GM13976 (cell line): ENCODE data around the gene PIK3C2G.

ENCODE experiments used
- DNase-seq: peaks from one replicate; pipeline ENCODE4 v3.0.0; 2012; ENCODE audit warnings: low spot score
- CTCF ChIP-seq: IDR thresholded peaks from 2 replicates; pipeline ENCODE4 v1.5.1; 2012; ENCODE audit warnings: borderline replicate concordance, mild to moderate bottlenecking; ENCODE audit not compliant: insufficient read depth; ENCODE audit errors: extremely low read depth, missing control alignments, control extremely low read depth
- in situ Hi-C: fragments of 300-500 bp; cut with MboI; formaldehyde crosslinking; loops from one replicate; pipeline ENCODE4 v1.12.0; 2022; ENCODE audit warnings: low sequenced_read_pairs, mixed read lengths, inconsistent platforms; ENCODE audit not compliant: unreplicated experiment

The PIK3C2G gene

GRCh38 chr12:18352312-18352711 lies 91.0 kb downstream of the PIK3C2G start:
- DNase-seq, result no peak
- no peak for TF ChIP-seq CTCF
- in situ Hi-C loops, result no loop called here

GRCh38 chr12:18355429-18355828 lies 94.1 kb downstream of the PIK3C2G start:
- no peak for DNase-seq
- TF ChIP-seq CTCF, result no peak
- in situ Hi-C loops, result no loop called here

GRCh38 chr12:18358077-18358476 lies 96.8 kb downstream of the PIK3C2G start:
- no peak for TF ChIP-seq CTCF
- in situ Hi-C loops, result no loop called here
- DNase-seq, result no peak

- no peak for DNase-seq
- TF ChIP-seq CTCF, result no peak
- in situ Hi-C loops, result no loop called here
Measured at GRCh38 chr12:18358930-18359329, 97.6 kb downstream of the PIK3C2G start.

- no peak for DNase-seq
- no peak for TF ChIP-seq CTCF
- in situ Hi-C loops, result no loop called here
Measured at GRCh38 chr12:18361433-18361832, 100.1 kb downstream of the PIK3C2G start.

- no peak for TF ChIP-seq CTCF
- DNase-seq, result no peak
- in situ Hi-C loops, result no loop called here
Measured at GRCh38 chr12:18363321-18363720, 102.0 kb downstream of the PIK3C2G start.

GRCh38 chr12:18368594-18368993 lies 107.3 kb downstream of the PIK3C2G start:
- in situ Hi-C loops, result no loop called here
- no peak for DNase-seq
- no peak for TF ChIP-seq CTCF
